ENCODE measurements around the gene VPS54. TPM values are rescaled to one million over a fixed set of nuclear protein-coding genes. Genes with fewer than 3 reads are reported as not detected.
A peak's percentile ranks its signal among the peaks of the same experiment; 100 is the strongest.

VPS54 gene
- total and polyA plus RNA-seq, 9 of the 15 experiments (the other 6 are each of a cell fraction or from before 2014, with no cell fraction given) = 4.9 to 23.2 (median 13.2) TPM

DNA sequence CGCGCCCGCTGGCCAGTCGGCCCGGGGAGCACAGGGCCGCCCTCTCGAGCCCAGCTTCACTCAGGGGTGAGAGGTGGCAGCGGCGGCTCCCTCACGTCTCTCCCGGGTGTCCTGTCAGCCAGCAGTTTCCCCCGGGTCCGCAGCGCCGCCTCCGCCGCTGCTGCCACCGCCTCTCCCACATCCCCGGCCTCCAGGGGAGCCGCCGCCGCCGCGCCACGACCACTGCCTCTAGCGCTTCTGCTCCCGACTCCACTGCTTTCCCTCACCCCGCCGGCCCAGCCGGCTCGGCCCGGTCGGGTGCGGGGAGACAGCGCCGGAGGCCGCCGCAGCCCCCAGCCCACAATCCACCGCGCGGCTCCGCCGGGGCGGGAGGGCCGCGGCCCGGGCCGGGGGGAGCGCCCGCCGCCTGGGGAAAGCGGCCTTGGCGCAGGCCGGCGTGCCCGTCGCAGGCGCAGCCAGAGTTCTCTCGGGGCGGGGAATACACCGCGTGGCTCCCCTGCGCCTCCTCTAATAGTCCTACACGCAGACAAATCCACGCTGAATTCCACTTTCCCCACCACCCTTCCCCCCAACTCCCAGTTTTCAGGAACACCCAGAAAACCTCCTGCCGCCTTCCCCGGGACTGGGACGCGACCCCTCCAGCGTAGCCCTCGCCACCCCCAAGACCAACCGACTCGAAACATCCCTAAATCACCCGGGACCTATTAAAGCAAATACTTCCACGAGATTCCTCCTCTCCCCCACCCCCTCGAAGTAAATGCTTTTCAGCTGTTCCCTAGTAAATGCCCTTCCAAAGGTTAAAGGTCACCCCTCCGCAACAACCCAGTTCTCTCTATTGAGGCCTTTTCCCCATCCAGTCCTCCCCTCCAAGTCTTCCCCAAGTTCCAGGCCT lies at the start of gene VPS54 (continued):
- no peak for TF ChIP-seq GABPB2 (CRISPR knock-in tag; conservative IDR thresholded peaks at IDR 0.05)
- no peak for TF ChIP-seq ID3 (CRISPR knock-in tag; IDR thresholded peaks at IDR 0.05)
- TF ChIP-seq ID3 (tag; IDR thresholded peaks at IDR 0.05) = peak; percentile 89
- 0 out of 2 replicates have a peak, but pooled peaks have one; percentile 38 for TF ChIP-seq MTA1 (IDR thresholded peaks at IDR 0.05; ENCODE audit: borderline replicate concordance)
- TF ChIP-seq CBX1 (IDR thresholded peaks at IDR 0.05; ENCODE audit: low read depth) = peak; percentile 78; the same call in 1 of the 2 replicates
- no peak for TF ChIP-seq SOX6 (IDR thresholded peaks at IDR 0.05)
- TF ChIP-seq ZNF699 (CRISPR knock-in tag; IDR thresholded peaks at IDR 0.05; ENCODE audit: insufficient replicate concordance) = no peak
- no peak for TF ChIP-seq DNMT1 (IDR thresholded peaks at IDR 0.05)
- TF ChIP-seq, protein P1, sequence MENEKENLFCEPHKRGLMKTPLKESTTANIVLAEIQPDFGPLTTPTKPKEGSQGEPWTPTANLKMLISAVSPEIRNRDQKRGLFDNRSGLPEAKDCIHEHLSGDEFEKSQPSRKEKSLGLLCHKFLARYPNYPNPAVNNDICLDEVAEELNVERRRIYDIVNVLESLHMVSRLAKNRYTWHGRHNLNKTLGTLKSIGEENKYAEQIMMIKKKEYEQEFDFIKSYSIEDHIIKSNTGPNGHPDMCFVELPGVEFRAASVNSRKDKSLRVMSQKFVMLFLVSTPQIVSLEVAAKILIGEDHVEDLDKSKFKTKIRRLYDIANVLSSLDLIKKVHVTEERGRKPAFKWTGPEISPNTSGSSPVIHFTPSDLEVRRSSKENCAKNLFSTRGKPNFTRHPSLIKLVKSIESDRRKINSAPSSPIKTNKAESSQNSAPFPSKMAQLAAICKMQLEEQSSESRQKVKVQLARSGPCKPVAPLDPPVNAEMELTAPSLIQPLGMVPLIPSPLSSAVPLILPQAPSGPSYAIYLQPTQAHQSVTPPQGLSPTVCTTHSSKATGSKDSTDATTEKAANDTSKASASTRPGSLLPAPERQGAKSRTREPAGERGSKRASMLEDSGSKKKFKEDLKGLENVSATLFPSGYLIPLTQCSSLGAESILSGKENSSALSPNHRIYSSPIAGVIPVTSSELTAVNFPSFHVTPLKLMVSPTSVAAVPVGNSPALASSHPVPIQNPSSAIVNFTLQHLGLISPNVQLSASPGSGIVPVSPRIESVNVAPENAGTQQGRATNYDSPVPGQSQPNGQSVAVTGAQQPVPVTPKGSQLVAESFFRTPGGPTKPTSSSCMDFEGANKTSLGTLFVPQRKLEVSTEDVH (IDR thresholded peaks at IDR 0.05; ENCODE audit: low read depth, partially characterized antibody) = no peak
- no peak for TF ChIP-seq SPI1 (IDR thresholded peaks at IDR 0.05; ENCODE audit: borderline replicate concordance, low read depth, low read length)
- TF ChIP-seq, protein P2, sequence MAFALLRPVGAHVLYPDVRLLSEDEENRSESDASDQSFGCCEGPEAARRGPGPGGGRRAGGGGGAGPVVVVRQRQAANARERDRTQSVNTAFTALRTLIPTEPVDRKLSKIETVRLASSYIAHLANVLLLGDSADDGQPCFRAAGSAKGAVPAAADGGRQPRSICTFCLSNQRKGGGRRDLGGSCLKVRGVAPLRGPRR (CRISPR knock-in tag; IDR thresholded peaks at IDR 0.05) = no peak
- TF ChIP-seq SIX5 (IDR thresholded peaks at IDR 0.05; ENCODE audit: borderline replicate concordance in 1 of 2, insufficient read depth in 1 of 2, low read depth in 1 of 2, low read length in 2 of 2) = no peak
- TF ChIP-seq CREM (IDR thresholded peaks at IDR 0.05; ENCODE audit: low read depth) = no peak
- TF ChIP-seq, protein P3, sequence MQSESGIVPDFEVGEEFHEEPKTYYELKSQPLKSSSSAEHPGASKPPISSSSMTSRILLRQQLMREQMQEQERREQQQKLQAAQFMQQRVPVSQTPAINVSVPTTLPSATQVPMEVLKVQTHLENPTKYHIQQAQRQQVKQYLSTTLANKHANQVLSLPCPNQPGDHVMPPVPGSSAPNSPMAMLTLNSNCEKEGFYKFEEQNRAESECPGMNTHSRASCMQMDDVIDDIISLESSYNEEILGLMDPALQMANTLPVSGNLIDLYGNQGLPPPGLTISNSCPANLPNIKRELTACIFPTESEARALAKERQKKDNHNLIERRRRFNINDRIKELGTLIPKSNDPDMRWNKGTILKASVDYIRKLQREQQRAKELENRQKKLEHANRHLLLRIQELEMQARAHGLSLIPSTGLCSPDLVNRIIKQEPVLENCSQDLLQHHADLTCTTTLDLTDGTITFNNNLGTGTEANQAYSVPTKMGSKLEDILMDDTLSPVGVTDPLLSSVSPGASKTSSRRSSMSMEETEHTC (IDR thresholded peaks at IDR 0.05) = no peak
- TF ChIP-seq FOXM1 (IDR thresholded peaks at IDR 0.05; ENCODE audit: low read depth) = no peak
- TF ChIP-seq FOXM1 (CRISPR knock-in tag; IDR thresholded peaks at IDR 0.05; ENCODE audit: low read depth) = no peak
- TF ChIP-seq MYC (IDR thresholded peaks at IDR 0.05; ENCODE audit: low read depth, low read length) = peak; percentile 69
- TF ChIP-seq MYC (CRISPR knock-in tag; IDR thresholded peaks at IDR 0.05; ENCODE audit: borderline replicate concordance, low read depth) = 0 out of 2 replicates have a peak, but pooled peaks have one; percentile 44
- peak; percentile 58; the same call in 1 of the 2 replicates for TF ChIP-seq DIDO1 (tag; IDR thresholded peaks at IDR 0.05; ENCODE audit: low read depth)

Measured in K562 (cell line).